ENCODE measurements around the gene ANO1. TPM values are rescaled to one million over a fixed set of nuclear protein-coding genes. Genes with fewer than 3 reads are reported as not detected.
"Not testable (repeated sequence)": the region's sequence is repeated elsewhere in the genome, so short reads cannot be mapped to it uniquely, and the experiment has no call there.

ANO1 gene
- total RNA-seq, 1 donor from 2014 or later, result 0.14 TPM

- FAIRE-seq (no peak), DNase-seq (ENCODE audit: low read depth) (no peak)
- H4K20me1 ChIP-seq (ENCODE audit: insufficient read depth, low read length), result no peaks in the 10 kb centered on the region
- H3K4me2 ChIP-seq (ENCODE audit: low read length), result no peak overlapping the region
- no peaks in the 10 kb centered on the region for H3K9me3 Mint-ChIP-seq (ENCODE audit: unreplicated experiment)
- no peak for TF ChIP-seq EZH2 (IDR thresholded peaks at IDR 0.05; ENCODE audit: insufficient read depth, low read length)
- TF ChIP-seq CTCF (IDR thresholded peaks at IDR 0.05; ENCODE audit: insufficient read depth, low read depth, low read length), result no peak
- H3K36me3 ChIP-seq (ENCODE audit: insufficient read depth, low read length), result no peaks in the 10 kb centered on the region
- no peak overlapping the region for H3K27ac ChIP-seq (ENCODE audit: low read depth, low read length)
- no peaks in the 10 kb centered on the region for H3K4me1 Mint-ChIP-seq (ENCODE audit: low read depth, unreplicated experiment)
- no peaks in the 10 kb centered on the region for H3K36me3 Mint-ChIP-seq (ENCODE audit: low read depth, unreplicated experiment)
- no peak overlapping the region for H3K4me3 ChIP-seq (ENCODE audit: insufficient read depth, low read depth, low read length)
- no peaks in the 10 kb centered on the region for H3K4me1 ChIP-seq (ENCODE audit: insufficient read depth, low read length)
- no peak overlapping the region for H3K9ac ChIP-seq (ENCODE audit: low read length)
- H3K79me2 ChIP-seq (ENCODE audit: insufficient read depth, low read length), result no peaks in the 10 kb centered on the region
- peaks cover 2% of the 10 kb centered on the region for H3K27me3 ChIP-seq (ENCODE audit: insufficient read depth, low read length)
- H2AFZ ChIP-seq (ENCODE audit: low read depth, low read length), result no peak overlapping the region
- H3K27ac Mint-ChIP-seq (ENCODE audit: unreplicated experiment), result no peak overlapping the region
- H3K9me3 ChIP-seq (ENCODE audit: insufficient read depth, low read depth, low read length), result no peaks in the 10 kb centered on the region
- H3K27me3 Mint-ChIP-seq (ENCODE audit: low read depth, unreplicated experiment), result peaks cover 12% of the 10 kb centered on the region
- H3K4me3 Mint-ChIP-seq (ENCODE audit: unreplicated experiment), result no peak overlapping the region
These were observed 117.0 kb downstream of the ANO1 start for GRCh38 chr11:70194792-70195791.

GRCh38 chr11:70200212-70200844 lies 122.2 kb downstream of the ANO1 start:
- Mint-ChIP-seq H3K27ac (ENCODE audit: unreplicated experiment) (no peak overlapping the region), H3K4me1 (ENCODE audit: low read depth, unreplicated experiment) (peaks cover 12% of the 10 kb centered on the region), H3K4me3 (ENCODE audit: unreplicated experiment) (no peak overlapping the region), H3K9me3 (ENCODE audit: unreplicated experiment) (no peaks in the 10 kb centered on the region), H3K36me3 (ENCODE audit: low read depth, unreplicated experiment) (no peaks in the 10 kb centered on the region), H3K27me3 (ENCODE audit: low read depth, unreplicated experiment) (peaks cover 7% of the 10 kb centered on the region)
- FAIRE-seq (no peak), DNase-seq (ENCODE audit: low read depth) (no peak)
- Histone ChIP-seq H3K9ac (ENCODE audit: low read length) (no peak overlapping the region), H3K27ac (ENCODE audit: low read depth, low read length) (no peak overlapping the region), H2AFZ (ENCODE audit: low read depth, low read length) (no peak overlapping the region), H3K36me3 (ENCODE audit: insufficient read depth, low read length) (no peaks in the 10 kb centered on the region), H3K4me3 (ENCODE audit: insufficient read depth, low read depth, low read length) (no peak overlapping the region), H3K9me3 (ENCODE audit: insufficient read depth, low read depth, low read length) (no peaks in the 10 kb centered on the region), H3K4me2 (ENCODE audit: low read length) (no peak overlapping the region), H3K4me1 (ENCODE audit: insufficient read depth, low read length) (peaks cover 15% of the 10 kb centered on the region), H3K27me3 (ENCODE audit: insufficient read depth, low read length) (peaks cover 2% of the 10 kb centered on the region), H3K79me2 (ENCODE audit: insufficient read depth, low read length) (peaks cover 21% of the 10 kb centered on the region), H4K20me1 (ENCODE audit: insufficient read depth, low read length) (peaks cover 14% of the 10 kb centered on the region)
- TF ChIP-seq EZH2 (IDR thresholded peaks at IDR 0.05; ENCODE audit: insufficient read depth, low read length) (no peak), CTCF (IDR thresholded peaks at IDR 0.05; ENCODE audit: insufficient read depth, low read depth, low read length) (no peak)

GRCh38 chr11:70201047-70201446 lies 122.9 kb downstream of the ANO1 start:
- not testable (repeated sequence) for H3K27ac Mint-ChIP-seq (ENCODE audit: unreplicated experiment); H3K9me3 Mint-ChIP-seq (ENCODE audit: unreplicated experiment); H3K27me3 ChIP-seq (ENCODE audit: insufficient read depth, low read length); H3K4me2 ChIP-seq (ENCODE audit: low read length); H3K27ac ChIP-seq (ENCODE audit: low read depth, low read length); H3K36me3 ChIP-seq (ENCODE audit: insufficient read depth, low read length); H3K36me3 Mint-ChIP-seq (ENCODE audit: low read depth, unreplicated experiment); H3K9me3 ChIP-seq (ENCODE audit: insufficient read depth, low read depth, low read length); DNase-seq (ENCODE audit: low read depth); H3K4me3 ChIP-seq (ENCODE audit: insufficient read depth, low read depth, low read length); H3K9ac ChIP-seq (ENCODE audit: low read length); FAIRE-seq; H3K4me3 Mint-ChIP-seq (ENCODE audit: unreplicated experiment); H2AFZ ChIP-seq (ENCODE audit: low read depth, low read length); H3K27me3 Mint-ChIP-seq (ENCODE audit: low read depth, unreplicated experiment)
- Histone ChIP-seq H3K79me2 (ENCODE audit: insufficient read depth, low read length) (peaks cover 28% of the 10 kb centered on the region), H4K20me1 (ENCODE audit: insufficient read depth, low read length) (peaks cover 21% of the 10 kb centered on the region), H3K4me1 (ENCODE audit: insufficient read depth, low read length) (peaks cover 17% of the 10 kb centered on the region)
- H3K4me1 Mint-ChIP-seq (ENCODE audit: low read depth, unreplicated experiment), result peaks cover 20% of the 10 kb centered on the region
